ENCODE measurements around the gene SEPTIN7. TPM values are rescaled to one million over a fixed set of nuclear protein-coding genes. Genes with fewer than 3 reads are reported as not detected.

Gene SEPTIN7
- total RNA-seq, 2 donors from 2014 or later: 23.1 to 56.3 TPM

DNA sequence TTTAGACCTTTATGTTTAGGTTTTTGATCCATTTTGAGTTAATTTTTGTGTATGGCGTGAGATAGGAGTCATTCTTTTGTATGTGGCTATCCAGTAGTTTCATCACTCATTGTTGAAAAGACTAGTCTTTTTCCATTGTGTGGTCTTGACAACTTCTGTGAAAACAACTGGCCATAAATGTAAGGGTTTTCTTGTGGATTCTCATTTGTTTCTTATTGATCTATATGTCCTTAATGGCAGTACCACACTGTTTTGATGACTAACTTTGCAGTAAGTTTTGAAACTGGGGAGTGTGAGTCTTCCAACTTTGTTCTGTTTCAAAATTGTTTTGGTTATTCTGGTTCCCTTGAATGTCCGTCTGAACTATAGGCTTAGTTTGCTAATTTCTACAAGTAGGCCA lies 16.3 kb downstream of the SEPTIN7 start:
- TF ChIP-seq, protein P1, sequence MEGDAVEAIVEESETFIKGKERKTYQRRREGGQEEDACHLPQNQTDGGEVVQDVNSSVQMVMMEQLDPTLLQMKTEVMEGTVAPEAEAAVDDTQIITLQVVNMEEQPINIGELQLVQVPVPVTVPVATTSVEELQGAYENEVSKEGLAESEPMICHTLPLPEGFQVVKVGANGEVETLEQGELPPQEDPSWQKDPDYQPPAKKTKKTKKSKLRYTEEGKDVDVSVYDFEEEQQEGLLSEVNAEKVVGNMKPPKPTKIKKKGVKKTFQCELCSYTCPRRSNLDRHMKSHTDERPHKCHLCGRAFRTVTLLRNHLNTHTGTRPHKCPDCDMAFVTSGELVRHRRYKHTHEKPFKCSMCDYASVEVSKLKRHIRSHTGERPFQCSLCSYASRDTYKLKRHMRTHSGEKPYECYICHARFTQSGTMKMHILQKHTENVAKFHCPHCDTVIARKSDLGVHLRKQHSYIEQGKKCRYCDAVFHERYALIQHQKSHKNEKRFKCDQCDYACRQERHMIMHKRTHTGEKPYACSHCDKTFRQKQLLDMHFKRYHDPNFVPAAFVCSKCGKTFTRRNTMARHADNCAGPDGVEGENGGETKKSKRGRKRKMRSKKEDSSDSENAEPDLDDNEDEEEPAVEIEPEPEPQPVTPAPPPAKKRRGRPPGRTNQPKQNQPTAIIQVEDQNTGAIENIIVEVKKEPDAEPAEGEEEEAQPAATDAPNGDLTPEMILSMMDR (IDR thresholded peaks at IDR 0.05): no peak
- no peak for TF ChIP-seq POLR2A (IDR thresholded peaks at IDR 0.05)
- ATAC-seq (no peak), DNase-seq (no peak)
- H3K27me3 ChIP-seq: no peaks in the 10 kb centered on the region
- H3K4me1 ChIP-seq: no peaks in the 10 kb centered on the region
- no peaks in the 10 kb centered on the region for H3K9me3 ChIP-seq
- no peaks in the 10 kb centered on the region for H3K36me3 ChIP-seq (replicated peaks in 1 of 2; ENCODE audit: insufficient read depth in 1 of 2, low read depth in 2 of 2)
- H3K27ac ChIP-seq: no peak overlapping the region
- H3K4me3 ChIP-seq: no peak overlapping the region
- intact Hi-C loops (cut with DNase I): no loop called here
- 91 to 97% methylated on average over 2 of the region's 2 CpGs for whole genome bisulfite sequencing, 2 donors

DNA sequence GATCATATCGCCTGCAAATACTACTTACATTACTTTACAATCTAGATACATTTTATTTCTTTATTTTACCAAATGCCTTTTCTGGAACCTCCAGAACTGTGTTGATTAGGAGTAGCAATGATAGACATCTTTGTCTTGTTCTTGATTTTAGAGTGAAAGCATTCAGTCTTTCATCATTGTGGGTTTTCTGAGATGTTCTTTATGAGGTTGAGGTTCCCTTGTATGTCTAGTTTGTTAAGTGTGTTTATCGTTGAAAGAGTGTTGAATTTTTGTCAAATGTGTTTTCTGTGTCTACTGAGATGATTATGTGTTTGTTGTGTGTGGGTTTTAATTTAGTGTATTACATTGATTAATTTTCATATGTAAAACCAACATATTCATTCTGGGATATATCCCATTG lies 17.1 kb downstream of the SEPTIN7 start:
- H3K27me3 ChIP-seq: no peaks in the 10 kb centered on the region
- H3K4me3 ChIP-seq: no peak overlapping the region
- DNase-seq (no peak), ATAC-seq (no peak)
- 94 to 98% methylated on average over 2 of the region's 2 CpGs for WGBS, 2 donors
- H3K27ac ChIP-seq: no peak overlapping the region
- no peaks in the 10 kb centered on the region for H3K4me1 ChIP-seq
- TF ChIP-seq, protein P1 (IDR thresholded peaks at IDR 0.05): no peak
- TF ChIP-seq POLR2A (IDR thresholded peaks at IDR 0.05): no peak
- H3K9me3 ChIP-seq: no peaks in the 10 kb centered on the region
- no peaks in the 10 kb centered on the region for H3K36me3 ChIP-seq (replicated peaks in 1 of 2; ENCODE audit: insufficient read depth in 1 of 2, low read depth in 2 of 2)
- intact Hi-C loops (cut with DNase I): no loop called here

DNA sequence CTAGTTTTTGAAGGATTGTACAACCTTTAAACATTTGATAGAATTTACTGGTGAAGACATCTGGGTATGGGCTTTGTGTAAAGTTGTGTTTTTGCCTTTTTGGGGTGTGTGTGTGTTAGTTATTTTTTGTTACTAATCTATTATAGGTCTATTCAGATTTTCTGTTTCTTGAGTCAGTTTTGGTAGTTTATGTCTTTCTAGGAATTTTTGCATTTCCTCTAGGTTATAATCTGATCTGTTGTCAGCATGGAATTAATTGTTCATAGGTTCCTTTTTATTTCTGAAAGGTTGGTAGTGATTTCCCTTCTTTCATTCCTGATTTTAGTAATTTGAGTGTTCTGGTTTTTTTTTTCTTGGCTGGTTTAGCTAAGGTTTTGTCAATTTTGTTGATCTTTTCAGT lies 17.7 kb downstream of the SEPTIN7 start:
- intact Hi-C loops (cut with DNase I): no loop called here
- no peak for DNase-seq

GRCh38 chr7:35819310-35819709 lies 18.5 kb downstream of the SEPTIN7 start:
- TF ChIP-seq, protein P1 (IDR thresholded peaks at IDR 0.05): no peak
- TF ChIP-seq POLR2A (IDR thresholded peaks at IDR 0.05): no peak
- no peaks in the 10 kb centered on the region for H3K27me3 ChIP-seq
- no peaks in the 10 kb centered on the region for H3K36me3 ChIP-seq (replicated peaks in 1 of 2; ENCODE audit: insufficient read depth in 1 of 2, low read depth in 2 of 2)
- intact Hi-C loops (cut with DNase I): no loop called here
- peaks cover 8% of the 10 kb centered on the region for H3K4me1 ChIP-seq
- H3K9me3 ChIP-seq: no peaks in the 10 kb centered on the region
- H3K27ac ChIP-seq: no peak overlapping the region
- DNase-seq: no peak
- ATAC-seq: no peak
- no peak overlapping the region for H3K4me3 ChIP-seq
- WGBS, 2 donors: 64 to 72% methylated on average over 3 of the region's 3 CpGs

More for the DNA sequence above, 17.7 kb downstream of the SEPTIN7 start:
- Histone ChIP-seq H3K36me3 (replicated peaks in 1 of 2; ENCODE audit: insufficient read depth in 1 of 2, low read depth in 2 of 2) (no peaks in the 10 kb centered on the region), H3K9me3 (no peaks in the 10 kb centered on the region), H3K4me3 (no peak overlapping the region), H3K27ac (no peak overlapping the region), H3K4me1 (peaks cover under 1% of the 10 kb centered on the region), H3K27me3 (no peaks in the 10 kb centered on the region)
- TF ChIP-seq, protein P1 (IDR thresholded peaks at IDR 0.05): no peak
- no peak for TF ChIP-seq POLR2A (IDR thresholded peaks at IDR 0.05)
- no peak for ATAC-seq

- no peak overlapping the region for H3K27ac ChIP-seq
- H3K4me1 ChIP-seq: peaks cover 13% of the 10 kb centered on the region
- 83 to 86% methylated on average over 3 of the region's 3 CpGs for WGBS, 2 donors
- intact Hi-C loops (cut with DNase I): no loop called here
- no peak overlapping the region for H3K4me3 ChIP-seq
- TF ChIP-seq, protein P1 (IDR thresholded peaks at IDR 0.05): no peak
- no peak for TF ChIP-seq POLR2A (IDR thresholded peaks at IDR 0.05)
- ATAC-seq: no peak
- no peak for DNase-seq
- no peaks in the 10 kb centered on the region for H3K36me3 ChIP-seq (replicated peaks in 1 of 2; ENCODE audit: insufficient read depth in 1 of 2, low read depth in 2 of 2)
- no peaks in the 10 kb centered on the region for H3K9me3 ChIP-seq
- no peaks in the 10 kb centered on the region for H3K27me3 ChIP-seq
These were observed 19.3 kb downstream of the SEPTIN7 start for GRCh38 chr7:35819954-35820703.

Measured in body of pancreas (tissue), 4 donors.